K562 (cell line): ENCODE results near the gene C2CD4D. TPM values are rescaled to one million over a fixed set of nuclear protein-coding genes. Genes with fewer than 3 reads are reported as not detected.

Experiments
- ATAC-seq: fragments of 200-7000 bp; cut with Tn5 transposase; 3 replicates; pipeline ENCODE4 v1.9.1; 2020; ENCODE audit warnings: moderate library complexity
- BruUV-seq: library from RNA; stranded (reverse); fragments of 400-500 nt; replicated peaks from 2 replicates; lab custom pipeline; 2021; lab: Mats Ljungman, UMichigan
- CTCF ChIA-PET: fragments of 300-600 bp; formaldehyde crosslinking; extraction: SDS; loops from one replicate; lab custom pipeline; 2021; ENCODE audit warnings: low intra/inter-chr PET ratio; lab: Yijun Ruan, JAX
- POLR2A ChIA-PET: fragments of 300-600, 350-650 bp; sonication (Branson Sonifier 250); formaldehyde crosslinking; extraction: SDS; loops from one replicate; lab custom pipeline; 2021; ENCODE audit warnings: antibody characterized with exemption, inconsistent platforms; lab: Yijun Ruan, JAX
- DNase-seq, 4 experiments: peaks; one replicate each; pipeline versions ENCODE4 v3.0.0 to v3.0.0-alpha.2; 2011 to 2018; ENCODE audit warnings: low spot score in 3 of 4, mixed read lengths in 3 of 4; ENCODE audit errors: extremely low read depth in 1 of 4
- FAIRE-seq: peaks from 2 replicates; lab custom pipeline; 2011; peaks lifted over from hg19 to GRCh38; lab: Jason Lieb, UNC
- H2AFZ ChIP-seq: 2 replicates; pipeline ENCODE4 v1.6.0; 2011; ENCODE audit warnings: low read depth, low read length, control low read depth, inconsistent platforms
- H3K27ac ChIP-seq: fragments of 200-600 bp; 3 replicates; pipeline ENCODE4 v1.8.0; 2011; ENCODE audit warnings: low read depth, mild to moderate bottlenecking, control low read depth, inconsistent platforms, low read length, moderate library complexity, mixed read lengths; ENCODE audit errors: extremely low read depth
- H3K27me3 ChIP-seq, 2 experiments: fragments of 300-600 bp in 1 of 2; 2 replicates in 1 of 2; 3 replicates in 1 of 2; pipeline versions ENCODE4 v1.6.0 to v1.8.0; 2011; ENCODE audit warnings: inconsistent platforms in 2 of 2, low read length in 2 of 2, mild to moderate bottlenecking in 1 of 2, mixed read lengths in 1 of 2, moderate library complexity in 1 of 2; ENCODE audit not compliant: control insufficient read depth in 2 of 2, insufficient read depth in 2 of 2
- H3K36me3 ChIP-seq: fragments of 300-600 bp; 3 replicates; pipeline ENCODE4 v1.8.0; 2011; ENCODE audit warnings: mild to moderate bottlenecking, low read length, inconsistent platforms; ENCODE audit not compliant: control insufficient read depth, insufficient read depth
- H3K4me1 ChIP-seq, 2 experiments: fragments of 200-600 bp in 1 of 2; replicated peaks in 1 of 2; 2 replicates in 1 of 2; 3 replicates in 1 of 2; pipeline versions ENCODE4 v1.5.1 to v1.8.0; 2011; ENCODE audit warnings: inconsistent platforms in 2 of 2, low read length in 2 of 2, mild to moderate bottlenecking in 1 of 2, mixed read lengths in 1 of 2, moderate library complexity in 1 of 2; ENCODE audit not compliant: control insufficient read depth in 2 of 2, insufficient read depth in 2 of 2
- H3K4me2 ChIP-seq: 2 replicates; pipeline ENCODE4 v1.6.1; 2011; ENCODE audit warnings: low read length, control low read depth, inconsistent platforms, mixed read lengths; ENCODE audit not compliant: insufficient read depth
- H3K4me3 ChIP-seq: fragments of 200-600 bp; sonication (generic), shearing (Covaris generic); 2 replicates; pipeline ENCODE4 v1.5.1; 2016; ENCODE audit warnings: control low read depth, inconsistent platforms
- H3K79me2 ChIP-seq: fragments of 200-600 bp; 3 replicates; pipeline ENCODE4 v1.8.0; 2011; ENCODE audit warnings: low read length, inconsistent platforms; ENCODE audit not compliant: control insufficient read depth, insufficient read depth
- H3K9ac ChIP-seq, 2 experiments: 2 replicates each; pipeline versions ENCODE4 v1.6.0 to v1.6.1; 2011; ENCODE audit warnings: low read depth in 2 of 2, low read length in 2 of 2, control low read depth in 1 of 2, inconsistent platforms in 1 of 2, mild to moderate bottlenecking in 1 of 2, mixed read lengths in 1 of 2; ENCODE audit not compliant: insufficient read depth in 1 of 2
- H3K9me1 ChIP-seq: one replicate; pipeline ENCODE4 v1.6.0; 2011; ENCODE audit warnings: inconsistent platforms, mild to moderate bottlenecking, low read length, moderate library complexity; ENCODE audit not compliant: control insufficient read depth, insufficient read depth
- H3K9me3 ChIP-seq: replicated peaks from 2 replicates; pipeline ENCODE4 v1.5.1; 2011; ENCODE audit warnings: low read depth, low read length, inconsistent platforms; ENCODE audit not compliant: control insufficient read depth, insufficient read depth
- H4K20me1 ChIP-seq: replicated peaks from 2 replicates; pipeline ENCODE4 v1.6.1; 2011; ENCODE audit warnings: low read length, inconsistent platforms, mixed read lengths; ENCODE audit not compliant: control insufficient read depth, insufficient read depth
- NR3C1 ChIP-seq: sonication (generic); formaldehyde crosslinking; IDR thresholded peaks from 2 replicates; pipeline ENCODE4 v1.8.1; 2022; ENCODE audit warnings: missing genetic modification reagents
- SPI1 ChIP-seq: IDR thresholded peaks from 2 replicates; pipeline ENCODE4 v1.6.1; 2011; ENCODE audit warnings: low read depth, low read length, control low read depth, borderline replicate concordance
- ZBTB2 ChIP-seq: fragments of 450-650 bp; IDR thresholded peaks from 2 replicates; pipeline ENCODE4 v1.6.1; 2016; ENCODE audit warnings: antibody characterized with exemption
- WGBS: fragments of 100-300 bp; shearing (Covaris generic); methylation state at CpG from one replicate; pipeline ENCODE4 v1.1.6; 2016; ENCODE audit warnings: low coverage, mixed read lengths; ENCODE audit not compliant: insufficient coverage; ENCODE audit errors: missing lambda C conversion rate; 5-methylcytosine and 5-hydroxymethylcytosine counted together
- in situ Hi-C: fragments of 300-500 bp; cut with MboI; formaldehyde crosslinking; loops from 4 replicates; pipeline ENCODE4 v1.15.0; 2018; ENCODE audit warnings: inconsistent platforms, mixed read lengths
- intact Hi-C: fragments of 100-400 bp; cut with micrococcal nuclease; formaldehyde crosslinking; loops from 2 replicates; pipeline ENCODE4 v1.14.2; 2022
- polyA plus RNA-seq, 8 experiments: library from polyadenylated mRNA; depleted of rRNA in 4 of 8; stranded (reverse) in 5 of 8; unstranded in 3 of 8; fragments of >200 nt; fragmentation: Nextera tagmentation in 2 of 8; fragmentation: Illumina TruSeq in 1 of 8; extraction: Ambion mirVana in 2 of 8; extraction: Trizol in 1 of 8; gene quantifications; 2 replicates each; pipeline versions ENCODE4 v1.2.1 to v1.2.3, GENCODE V29; 2011 to 2014; ENCODE audit warnings: inconsistent platforms in 1 of 8, missing spikeins in 1 of 8
- total RNA-seq, 7 experiments: library from RNA; depleted of rRNA in 6 of 7; stranded (reverse); fragments of >200 nt in 6 of 7; fragmentation: Illumina TruSeq in 2 of 7; extraction: Trizol in 2 of 7; gene quantifications; 2 replicates each; pipeline versions ENCODE4 v1.2.1 to v1.2.3, GENCODE V29; 2011 to 2021; ENCODE audit warnings: low replicate concordance in 1 of 7
- TF ChIP-seq, protein P1 (sequence below): sonication (generic); formaldehyde crosslinking; IDR thresholded peaks from 2 replicates; pipeline ENCODE4 v1.9.0; 2022; ENCODE audit warnings: mild to moderate bottlenecking, missing genetic modification reagents

The C2CD4D gene
- total and polyA plus RNA-seq, 9 of the 15 experiments (the other 6 are each of a cell fraction or from before 2014, with no cell fraction given), result not detected

DNA sequence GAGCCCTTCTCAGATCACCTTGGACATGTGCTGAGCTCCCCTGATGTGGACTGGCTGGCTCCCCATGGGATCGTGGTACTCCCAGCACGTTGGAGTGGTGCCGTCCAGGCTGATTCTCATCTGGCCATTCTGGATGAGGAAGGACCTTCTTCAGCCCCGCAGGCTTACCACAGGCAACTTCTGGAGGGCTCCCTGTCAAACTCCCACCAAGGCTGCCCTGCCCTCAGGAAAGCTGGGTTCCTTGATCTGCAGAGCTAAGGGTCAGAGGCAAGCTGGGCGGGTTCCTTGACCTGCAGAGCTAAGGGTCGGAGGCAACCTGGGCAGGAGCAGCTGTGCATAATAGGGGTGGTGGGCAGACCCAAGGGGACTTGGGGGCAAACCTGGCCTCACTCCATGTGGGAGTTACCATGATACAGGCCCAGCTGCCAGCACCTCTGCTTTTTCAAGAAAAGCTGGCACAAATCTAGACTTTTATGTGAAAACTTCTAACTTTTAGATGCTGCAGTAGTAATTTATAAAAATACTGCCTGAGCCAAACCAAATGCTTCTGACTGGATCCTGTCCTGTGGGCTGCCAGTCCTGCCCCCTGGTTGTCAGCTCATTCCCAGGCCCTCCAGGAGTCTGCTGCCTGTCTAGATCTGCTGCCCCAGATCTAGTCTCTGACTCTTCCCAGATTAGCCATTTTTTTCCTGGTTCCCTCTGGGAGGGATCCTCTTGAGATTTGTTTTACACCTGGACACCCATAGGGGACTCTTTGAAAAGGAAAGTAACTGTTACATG, 19.5 kb upstream of the C2CD4D start (continued):
- no peak for TF ChIP-seq NR3C1 (CRISPR knock-in tag)
- TF ChIP-seq, all 486 proteins: peak for 0

DNA sequence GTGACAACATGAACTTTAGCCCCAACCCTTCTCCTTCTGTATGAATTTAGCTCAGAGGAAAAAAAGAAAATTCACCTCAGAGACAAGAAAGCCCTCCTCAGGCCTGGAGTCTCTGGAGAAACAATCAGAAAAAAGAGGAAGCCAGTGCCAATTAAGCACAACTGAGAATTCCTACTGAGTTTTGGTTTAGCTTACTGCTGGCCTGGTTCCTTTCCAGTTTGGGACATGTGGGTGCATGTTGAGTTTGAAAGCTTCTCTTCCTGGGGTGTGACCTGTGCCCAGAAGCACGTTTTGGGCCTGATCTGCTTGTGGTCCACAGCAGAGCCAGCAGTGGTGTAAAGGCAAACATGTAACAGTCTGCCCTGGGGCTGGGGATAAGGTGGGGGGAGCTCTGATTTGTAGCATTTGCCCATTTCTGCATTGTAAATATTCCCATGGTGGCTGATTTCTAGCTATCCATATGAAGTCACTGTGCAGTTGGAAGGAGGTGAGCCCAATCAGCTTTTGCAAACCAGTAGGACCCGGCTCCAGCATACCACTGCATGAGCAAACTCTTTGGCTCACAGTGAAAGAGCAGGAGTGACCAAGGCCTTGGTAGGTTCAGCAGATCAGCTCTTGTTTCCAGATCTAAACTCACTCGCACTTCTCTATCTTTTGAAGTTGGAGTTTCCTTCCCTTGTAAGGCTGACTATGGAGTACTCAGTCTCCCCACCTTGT, 18.6 kb upstream of the C2CD4D start:
- 8% methylated on average over 3 of the region's 3 CpGs for WGBS
- ATAC-seq (no peak), FAIRE-seq (no peak)

More for the DNA sequence above, 18.6 kb upstream of the C2CD4D start:
- no peak overlapping the region for H3K9ac ChIP-seq
- H3K9me1 ChIP-seq, result peaks cover 3% of the 10 kb centered on the region
- no TSS peak for BruUV-seq
- peaks cover 5 to 7% of the 10 kb centered on the region in 2 experiments; a peak in 3 of 5 replicates for H3K4me1 ChIP-seq
- no peak for DNase-seq
- H3K4me2 ChIP-seq, result no peak overlapping the region
- H3K36me3 ChIP-seq, result no peaks in the 10 kb centered on the region
- no peak overlapping the region for H3K4me3 ChIP-seq
- intact Hi-C loops (no loop called here), in situ Hi-C loops (no loop called here)
- no peaks in the 10 kb centered on the region for H4K20me1 ChIP-seq
- no peaks in the 10 kb centered on the region for H3K79me2 ChIP-seq
- H3K27ac ChIP-seq, result no peak overlapping the region
- ChIA-PET POLR2A (interaction anchor here (0.6 to 1.5 kb wide), 6 partner anchors 8 to 208 kb away, joined by 3 to 4 read pairs (median 3); no protein-coding TSS in a partner anchor), CTCF (no interaction called here)
- peaks cover 0 to 21% of the 10 kb centered on the region in 2 experiments; a peak in 2 of 5 replicates for H3K27me3 ChIP-seq
- TF ChIP-seq ZBTB2 (no peak), SPI1 (peak; percentile 84)
- TF ChIP-seq, protein P1, sequence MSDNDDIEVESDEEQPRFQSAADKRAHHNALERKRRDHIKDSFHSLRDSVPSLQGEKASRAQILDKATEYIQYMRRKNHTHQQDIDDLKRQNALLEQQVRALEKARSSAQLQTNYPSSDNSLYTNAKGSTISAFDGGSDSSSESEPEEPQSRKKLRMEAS (CRISPR knock-in tag), result no peak
- H3K9me3 ChIP-seq, result no peaks in the 10 kb centered on the region
- H2AFZ ChIP-seq, result no peak overlapping the region
